ENCODE measurements around the gene MAD1L1. TPM values are rescaled to one million over a fixed set of nuclear protein-coding genes. Genes with fewer than 3 reads are reported as not detected.

The MAD1L1 gene
- polyA plus RNA-seq, 3 donors = 10.7 to 48.1 (median 18.4) TPM

- H3K27ac ChIP-seq (ENCODE audit: low read depth, low read length) = no peak overlapping the region
- 88 to 92% (median 92%) methylated on average over 29 of the region's 29 CpGs for WGBS, 3 donors
Observed at GRCh38 chr7:2016761-2017480, 215.8 kb downstream of the MAD1L1 start.

GRCh38 chr7:2016021-2016631 lies 216.6 kb downstream of the MAD1L1 start:
- no peak overlapping the region for H3K27ac ChIP-seq (ENCODE audit: low read depth, low read length)
- 96 to 97% (median 96%) methylated on average over 18 of the region's 18 CpGs for WGBS, 3 donors

- no peak overlapping the region for H3K27ac ChIP-seq (ENCODE audit: low read depth, low read length)
- 93 to 96% (median 94%) methylated on average over 18 of the region's 18 CpGs for WGBS, 3 donors
Observed at GRCh38 chr7:2015251-2015871, 217.4 kb downstream of the MAD1L1 start.

- WGBS, 3 donors = 93 to 97% (median 95%) methylated on average over 47 of the region's 47 CpGs
- H3K27ac ChIP-seq (ENCODE audit: low read depth, low read length) = no peak overlapping the region
Observed at GRCh38 chr7:2014391-2015241, 218.1 kb downstream of the MAD1L1 start.

- 89 to 95% (median 92%) methylated on average over 33 to 34 of the region's 34 CpGs for WGBS, 3 donors
- no peak overlapping the region for H3K27ac ChIP-seq (ENCODE audit: low read depth, low read length)
Observed at GRCh38 chr7:2013381-2014311, 219.1 kb downstream of the MAD1L1 start.

GRCh38 chr7:2012981-2013380 lies 219.8 kb downstream of the MAD1L1 start:
- WGBS, 3 donors = 60 to 69% (median 62%) methylated on average over 8 of the region's 8 CpGs

GRCh38 chr7:2012044-2012900 lies 220.5 kb downstream of the MAD1L1 start:
- WGBS, 3 donors = 93 to 96% (median 95%) methylated on average over 28 of the region's 28 CpGs
- H3K27ac ChIP-seq (ENCODE audit: low read depth, low read length) = no peak overlapping the region

More at GRCh38 chr7:2012981-2013380, 219.8 kb downstream of the MAD1L1 start:
- H3K27ac ChIP-seq (ENCODE audit: low read depth, low read length) = no peak overlapping the region

- 89 to 94% (median 94%) methylated on average over 15 to 17 of the region's 17 CpGs for WGBS, 3 donors
- no peak overlapping the region for H3K27ac ChIP-seq (ENCODE audit: low read depth, low read length)
Observed at GRCh38 chr7:2011266-2012043, 221.3 kb downstream of the MAD1L1 start.

GRCh38 chr7:2010551-2011265 lies 222.0 kb downstream of the MAD1L1 start:
- WGBS, 3 donors = 90 to 93% (median 92%) methylated on average over 23 to 29 of the region's 29 CpGs
- no peak overlapping the region for H3K27ac ChIP-seq (ENCODE audit: low read depth, low read length)

GRCh38 chr7:2010101-2010500 lies 222.6 kb downstream of the MAD1L1 start:
- WGBS, 3 donors = 91 to 92% (median 92%) methylated on average over 17 of the region's 17 CpGs

GRCh38 chr7:2009541-2010001 lies 223.2 kb downstream of the MAD1L1 start:
- no peak overlapping the region for H3K27ac ChIP-seq (ENCODE audit: low read depth, low read length)
- 85 to 95% (median 85%) methylated on average over 16 of the region's 16 CpGs for WGBS, 3 donors

More at GRCh38 chr7:2010101-2010500, 222.6 kb downstream of the MAD1L1 start:
- no peak overlapping the region for H3K27ac ChIP-seq (ENCODE audit: low read depth, low read length)

- no peak overlapping the region for H3K27ac ChIP-seq (ENCODE audit: low read depth, low read length)
- 90 to 94% (median 93%) methylated on average over 25 of the region's 25 CpGs for whole genome bisulfite sequencing, 3 donors
Observed at GRCh38 chr7:2008936-2009540, 223.7 kb downstream of the MAD1L1 start.

- WGBS, 3 donors = 85 to 90% (median 86%) methylated on average over 24 to 28 of the region's 28 CpGs
- H3K27ac ChIP-seq (ENCODE audit: low read depth, low read length) = no peak overlapping the region
Observed at GRCh38 chr7:2008101-2008935, 224.4 kb downstream of the MAD1L1 start.

GRCh38 chr7:2007551-2007950 lies 225.2 kb downstream of the MAD1L1 start:
- no peak overlapping the region for H3K27ac ChIP-seq (ENCODE audit: low read depth, low read length)
- 93 to 95% (median 95%) methylated on average over 10 of the region's 10 CpGs for WGBS, 3 donors

All from adipose tissue (tissue), 3 donors.